OCI-M2 (cell line): ENCODE data around the gene TSC1.

ENCODE experiments used
- DNase-seq: peaks from one replicate; lab custom pipeline; 2025; ENCODE audit not compliant: unreplicated experiment; lab: John Stamatoyannopoulos, UW

Gene TSC1

GRCh38 chr9:132864691-132865090 is 79.7 kb downstream of the TSC1 start:
- no peak for DNase-seq

DNA sequence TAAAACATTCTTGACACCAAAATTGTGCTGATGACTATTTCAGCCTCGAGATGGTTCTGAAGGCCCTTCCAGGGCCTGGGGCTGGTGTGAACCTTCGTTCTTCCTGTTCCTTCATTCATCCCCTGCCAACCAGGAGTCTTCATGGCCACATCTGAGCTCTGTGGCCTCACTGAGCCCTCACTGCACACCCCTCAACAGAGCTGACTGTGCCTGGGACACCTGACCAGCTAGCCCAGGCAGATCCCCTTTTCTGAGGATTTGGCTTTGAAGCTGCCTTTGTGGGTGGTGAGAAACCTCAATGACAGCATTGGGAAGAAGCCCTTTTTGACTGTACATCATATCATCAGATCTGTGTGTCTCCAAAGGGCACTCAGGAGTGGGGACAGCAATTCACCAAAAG is 80.1 kb downstream of the TSC1 start:
- no peak for DNase-seq

DNA sequence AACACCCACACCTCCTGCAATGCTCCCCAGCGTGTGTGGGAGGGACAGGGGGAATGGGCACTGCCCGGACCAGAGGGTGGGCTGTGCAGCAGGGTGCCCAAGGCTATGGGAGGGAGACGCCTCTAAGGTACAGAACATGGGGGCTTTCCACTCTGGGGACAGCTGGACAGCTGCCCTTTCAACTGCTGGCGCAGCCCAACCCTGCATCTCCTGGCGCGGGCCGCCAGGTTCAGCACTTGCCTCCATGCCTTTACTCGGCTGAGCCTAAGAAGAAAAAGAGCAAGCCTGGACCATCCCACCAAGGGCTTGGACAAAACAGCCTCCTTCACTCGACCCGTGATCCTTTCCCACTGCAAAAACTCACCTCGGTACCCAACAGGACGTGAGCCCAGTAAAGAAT is 81.3 kb downstream of the TSC1 start:
- no peak for DNase-seq

DNA sequence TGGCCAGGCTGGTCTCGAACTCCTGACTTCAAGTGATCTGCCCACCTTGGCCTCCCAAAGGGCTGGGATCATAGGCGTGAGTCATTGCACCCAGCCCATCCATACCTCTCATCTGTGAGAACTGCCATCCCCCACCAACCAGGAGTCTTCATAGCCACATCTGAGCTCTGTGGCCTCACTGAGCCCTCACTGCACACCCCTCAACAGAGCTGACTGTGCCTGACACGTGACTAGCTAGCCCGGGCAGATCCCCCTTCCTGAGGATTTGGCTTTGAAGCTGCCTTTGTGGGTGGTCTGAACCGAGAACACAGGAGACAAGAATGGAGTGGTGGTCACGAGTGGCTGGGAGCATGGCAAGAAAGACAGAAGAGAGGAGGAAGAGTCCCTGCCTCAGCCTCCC is 81.9 kb downstream of the TSC1 start:
- no peak for DNase-seq

GRCh38 chr9:132861666-132862065 is 82.8 kb downstream of the TSC1 start:
- no peak for DNase-seq

DNA sequence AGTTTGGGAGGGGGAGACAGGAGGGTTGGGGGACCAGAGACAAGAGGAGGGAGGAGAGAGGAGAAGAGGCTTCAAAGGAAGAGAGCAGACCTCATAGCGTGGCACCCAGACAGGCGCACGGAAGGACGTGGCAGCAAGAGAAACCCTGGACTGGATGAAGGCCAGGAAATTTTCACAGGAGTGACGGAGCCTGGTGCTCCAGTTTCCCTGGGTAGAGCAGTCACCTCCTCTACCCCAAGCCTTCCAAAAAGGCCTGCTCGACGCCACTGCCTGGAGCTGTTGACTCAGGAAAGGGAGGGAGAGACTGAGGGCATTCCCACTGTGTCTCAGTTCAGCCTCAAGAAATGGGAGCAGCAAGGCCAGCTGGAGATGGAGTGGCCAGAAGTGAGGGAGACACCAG is 85.7 kb downstream of the TSC1 start:
- no peak for DNase-seq

- DNase-seq, result no peak
Measured at GRCh38 chr9:132857616-132858342, 86.6 kb downstream of the TSC1 start.

GRCh38 chr9:132857031-132857430 is 87.4 kb downstream of the TSC1 start:
- DNase-seq, result no peak

DNA sequence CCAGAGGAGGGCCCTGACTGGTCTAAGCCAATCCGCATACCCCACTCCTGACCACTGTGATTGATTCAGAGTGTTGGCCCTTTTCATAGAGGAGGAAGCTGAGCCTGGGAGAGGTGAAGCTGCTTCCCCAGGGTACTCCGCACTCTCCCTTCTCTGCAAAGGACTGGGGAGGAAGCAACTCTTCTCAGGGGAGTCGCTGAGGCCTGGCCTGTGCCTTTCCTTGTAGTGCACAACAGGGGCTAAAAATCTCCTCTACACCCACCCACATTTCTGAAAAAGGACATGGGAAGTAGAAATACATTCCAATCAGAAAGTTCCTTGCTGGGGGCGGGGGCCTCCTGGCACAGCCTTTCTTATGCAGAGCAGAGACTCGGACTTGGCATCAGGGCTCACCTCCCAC is 88.5 kb downstream of the TSC1 start:
- no peak for DNase-seq

GRCh38 chr9:132854832-132855231 is 89.6 kb downstream of the TSC1 start:
- no peak for DNase-seq

GRCh38 chr9:132853482-132853881 is 90.9 kb downstream of the TSC1 start:
- DNase-seq, result no peak

GRCh38 chr9:132849185-132849706 is 95.2 kb downstream of the TSC1 start:
- DNase-seq, result no peak

GRCh38 chr9:132846918-132847515 is 97.4 kb downstream of the TSC1 start:
- DNase-seq, result no peak

GRCh38 chr9:132846109-132846917 is 98.1 kb downstream of the TSC1 start:
- DNase-seq, result no peak

GRCh38 chr9:132842124-132843044 is 102.0 kb downstream of the TSC1 start:
- DNase-seq, result no peak
